Thoracic aorta (tissue), 2 donors: ENCODE data around the gene BBS4. TPM values are rescaled to one million over a fixed set of nuclear protein-coding genes. Genes with fewer than 3 reads are reported as not detected.
A peak's percentile ranks its signal among the peaks of the same experiment; 100 is the strongest.
"Not testable (repeated sequence)": the region's sequence is repeated elsewhere in the genome, so short reads cannot be mapped to it uniquely, and the experiment has no call there.

Source experiments
- ATAC-seq: fragments of 150-250 bp; one replicate; pipeline ENCODE4 v1.8.0; 2017; ENCODE audit warnings: low read depth; ENCODE audit not compliant: insufficient number of reproducible peaks, low FRiP score
- DNase-seq: peaks from one replicate; pipeline ENCODE4 v3.0.0-alpha.2; 2020; ENCODE audit warnings: low spot score
- H3K27ac ChIP-seq, 2 donors: fragments of 200-600 bp; sonication (generic); 1 replicate in 1 of 2; 2 replicates in 1 of 2; pipeline ENCODE4 v1.5.1; 2016; ENCODE audit warnings: mild to moderate bottlenecking in 2 of 2, moderate library complexity in 2 of 2
- H3K27me3 ChIP-seq: fragments of 200-600 bp; sonication (generic); replicated peaks from 2 replicates; pipeline ENCODE4 v1.6.0; 2016; ENCODE audit warnings: mild to moderate bottlenecking; ENCODE audit not compliant: insufficient read depth
- H3K36me3 ChIP-seq: fragments of 200-600 bp; sonication (generic); one replicate; pipeline ENCODE4 v1.5.1; 2016
- H3K4me1 ChIP-seq, 2 donors: fragments of 200-600 bp; sonication (generic); 1 replicate in 1 of 2; 2 replicates in 1 of 2; pipeline versions ENCODE4 v1.5.1 to v1.6.0; 2016; ENCODE audit warnings: low read depth in 2 of 2, mild to moderate bottlenecking in 1 of 2; ENCODE audit not compliant: control insufficient read depth in 1 of 2
- H3K4me3 ChIP-seq: fragments of 200-600 bp; sonication (generic); 2 replicates; pipeline ENCODE4 v1.5.1; 2016; ENCODE audit warnings: mild to moderate bottlenecking
- H3K9me3 ChIP-seq: fragments of 200-600 bp; sonication (generic); 2 replicates; pipeline ENCODE4 v1.5.1; 2016
- CTCF ChIP-seq: fragments of 200-600 bp; sonication (generic); IDR thresholded peaks from one replicate; pipeline ENCODE4 v1.5.1; 2019; ENCODE audit warnings: antibody characterized with exemption
- total RNA-seq, 2 donors: library from RNA; depleted of rRNA; stranded (reverse); fragments of >200 nt; gene quantifications; one replicate each; pipeline versions ENCODE4 v1.1.0 to v1.2.3, GENCODE V29; 2016

The BBS4 gene
- total RNA-seq, 2 donors from 2014 or later, result 22.1 to 22.6 TPM

GRCh38 chr15:72669803-72670202 lies 16.2 kb upstream of the BBS4 start:
- H3K9me3 ChIP-seq, result not testable (repeated sequence)

GRCh38 chr15:72670656-72671352 lies 15.2 kb upstream of the BBS4 start:
- ATAC-seq (peak; percentile 55), DNase-seq (peak; percentile 24)
- H3K4me1 ChIP-seq, H3K27ac ChIP-seq, H3K27me3 ChIP-seq, H3K36me3 ChIP-seq, H3K9me3 ChIP-seq: not testable (repeated sequence)
- peak; percentile 69 for TF ChIP-seq CTCF
- H3K4me3 ChIP-seq, result peak overlapping the region; percentile 60

More at GRCh38 chr15:72669803-72670202, 16.2 kb upstream of the BBS4 start:
- DNase-seq, H3K27me3 ChIP-seq, H3K4me1 ChIP-seq, H3K4me3 ChIP-seq, H3K36me3 ChIP-seq, ATAC-seq, H3K27ac ChIP-seq: not testable (repeated sequence)

- H3K4me3 ChIP-seq, result no peak overlapping the region
- TF ChIP-seq CTCF, result no peak
- no peak overlapping the region for H3K27ac ChIP-seq
- no peaks in the 10 kb centered on the region for H3K36me3 ChIP-seq
- peaks cover 0 to 5% of the 10 kb centered on the region in 2 donors for H3K4me1 ChIP-seq
- H3K27me3 ChIP-seq, result no peaks in the 10 kb centered on the region
- DNase-seq (no peak), ATAC-seq (peak; percentile 20)
- no peaks in the 10 kb centered on the region for H3K9me3 ChIP-seq
These were observed 14.5 kb upstream of the BBS4 start for GRCh38 chr15:72671525-72671924.

- no peaks in the 10 kb centered on the region for H3K27me3 ChIP-seq
These were observed 9.2 kb upstream of the BBS4 start for GRCh38 chr15:72676838-72677237.

GRCh38 chr15:72680931-72681330 lies 5.1 kb upstream of the BBS4 start:
- no peak for ATAC-seq
- TF ChIP-seq CTCF, result no peak
- Histone ChIP-seq H3K27me3 (no peaks in the 10 kb centered on the region), H3K27ac (no peak overlapping the region), H3K9me3 (no peaks in the 10 kb centered on the region), H3K4me1 (peaks cover 0 to 7% of the 10 kb centered on the region in 2 donors), H3K36me3 (no peaks in the 10 kb centered on the region), H3K4me3 (no peak overlapping the region)
- no peak for DNase-seq

More at GRCh38 chr15:72676838-72677237, 9.2 kb upstream of the BBS4 start:
- H3K9me3 ChIP-seq, result no peaks in the 10 kb centered on the region
- DNase-seq (no peak), ATAC-seq (no peak)
- no peak overlapping the region for H3K4me3 ChIP-seq
- H3K36me3 ChIP-seq, result no peaks in the 10 kb centered on the region
- no peak overlapping the region for H3K27ac ChIP-seq
- TF ChIP-seq CTCF, result no peak
- H3K4me1 ChIP-seq, result no peaks in the 10 kb centered on the region

GRCh38 chr15:72682772-72683171 lies 3.2 kb upstream of the BBS4 start:
- Histone ChIP-seq H3K36me3 (no peaks in the 10 kb centered on the region), H3K27ac (no peak overlapping the region), H3K4me1 (peaks cover 0 to 17% of the 10 kb centered on the region in 2 donors), H3K27me3 (no peaks in the 10 kb centered on the region), H3K4me3 (no peak overlapping the region), H3K9me3 (no peaks in the 10 kb centered on the region)
- no peak for DNase-seq
- no peak for TF ChIP-seq CTCF
- ATAC-seq, result no peak
